ENCODE data around the gene C1orf210. TPM values are rescaled to one million over a fixed set of nuclear protein-coding genes. Genes with fewer than 3 reads are reported as not detected.

Gene C1orf210
- total and polyA plus RNA-seq, 11 donors, result not detected

GRCh38 chr1:43253173-43253572 is 32.2 kb downstream of the C1orf210 start:
- no peak overlapping the region for H3K27ac ChIP-seq
- no peaks in the 10 kb centered on the region for H3K27me3 ChIP-seq
- DNase-seq (no peak), ATAC-seq (no peak)
- intact Hi-C loops (cut with DNase I), result no loop called here
- no peaks in the 10 kb centered on the region for H3K9me3 ChIP-seq
- WGBS, 4 donors, result 88 to 94% (median 93%) methylated on average over 4 of the region's 4 CpGs
- H3K36me3 ChIP-seq, result no peaks in the 10 kb centered on the region
- TF ChIP-seq CTCF (IDR thresholded peaks at IDR 0.05) (no peak), POLR2A (IDR thresholded peaks at IDR 0.05) (no peak)
- no peak overlapping the region for H3K4me3 ChIP-seq
- peaks cover 0 to 21% (median 0%) of the 10 kb centered on the region in 12 donors for H3K4me1 ChIP-seq

GRCh38 chr1:43252225-43252624 is 33.2 kb downstream of the C1orf210 start:
- ATAC-seq (no peak), DNase-seq (no peak)
- intact Hi-C loops (cut with DNase I), result no loop called here
- H3K27ac ChIP-seq, result no peak overlapping the region
- WGBS, 4 donors, result 89 to 95% (median 92%) methylated on average over 1 of the region's 1 CpG
- no peak overlapping the region for H3K4me3 ChIP-seq
- peaks cover 0 to 21% (median 0%) of the 10 kb centered on the region in 12 donors for H3K4me1 ChIP-seq
- H3K9me3 ChIP-seq, result peaks cover 0 to 3% (median 0%) of the 10 kb centered on the region in 12 donors
- H3K36me3 ChIP-seq, result no peaks in the 10 kb centered on the region
- TF ChIP-seq CTCF (IDR thresholded peaks at IDR 0.05) (no peak), POLR2A (IDR thresholded peaks at IDR 0.05) (no peak)
- H3K27me3 ChIP-seq, result no peaks in the 10 kb centered on the region

GRCh38 chr1:43251024-43251423 is 34.4 kb downstream of the C1orf210 start:
- peaks cover 0 to 4% (median 0%) of the 10 kb centered on the region in 12 donors for H3K9me3 ChIP-seq
- ATAC-seq, result no peak
- DNase-seq, result no peak
- no peak for TF ChIP-seq CTCF (IDR thresholded peaks at IDR 0.05)
- no peak for TF ChIP-seq POLR2A (IDR thresholded peaks at IDR 0.05)
- intact Hi-C loops (cut with DNase I), result no loop called here
- peaks cover 0 to 11% (median 0%) of the 10 kb centered on the region in 12 donors for H3K4me1 ChIP-seq
- WGBS, 4 donors, result 89 to 92% (median 90%) methylated on average over 5 of the region's 5 CpGs
- H3K27ac ChIP-seq, result no peak overlapping the region
- no peaks in the 10 kb centered on the region for H3K36me3 ChIP-seq
- no peak overlapping the region for H3K4me3 ChIP-seq
- no peaks in the 10 kb centered on the region for H3K27me3 ChIP-seq

- Histone ChIP-seq H3K27me3 (no peaks in the 10 kb centered on the region), H3K36me3 (no peaks in the 10 kb centered on the region), H3K27ac (no peak overlapping the region), H3K4me3 (no peak overlapping the region), H3K4me1 (peaks cover 0 to 4% (median 0%) of the 10 kb centered on the region in 12 donors), H3K9me3 (peaks cover 0 to 4% (median 0%) of the 10 kb centered on the region in 12 donors)
- WGBS, 4 donors, result 75 to 90% (median 87%) methylated on average over 3 of the region's 3 CpGs
- intact Hi-C loops (cut with DNase I), result no loop called here
- ATAC-seq (no peak), DNase-seq (no peak)
- no peak for TF ChIP-seq CTCF (IDR thresholded peaks at IDR 0.05)
- no peak for TF ChIP-seq POLR2A (IDR thresholded peaks at IDR 0.05)
These were observed 35.0 kb downstream of the C1orf210 start for GRCh38 chr1:43250351-43250761.
